ENCODE results near the gene CTAG1B. TPM values are rescaled to one million over a fixed set of nuclear protein-coding genes. Genes with fewer than 3 reads are reported as not detected.

The CTAG1B gene
- total and polyA plus RNA-seq, 2 experiments from 2014 or later: not detected

- TF ChIP-seq ZNF114 (CRISPR knock-in tag; IDR thresholded peaks at IDR 0.05): no peak
- no peak for TF ChIP-seq EZH2 (IDR thresholded peaks at IDR 0.05; ENCODE audit: low read depth, unreplicated experiment)
Observed at GRCh38 chrX:154661170-154661569, 42.1 kb upstream of the CTAG1B start (continued).

GRCh38 chrX:154660541-154660940, 41.5 kb upstream of the CTAG1B start:
- Histone ChIP-seq H2AFZ (no peak overlapping the region), H3F3A (replicated peaks; ENCODE audit: low read depth) (no peaks in the 10 kb centered on the region), H3K4me3 (no peak overlapping the region), H3K27me3 (ENCODE audit: insufficient read depth) (no peaks in the 10 kb centered on the region), H3K4me1 (ENCODE audit: insufficient read depth) (no peaks in the 10 kb centered on the region), H3K36me3 (ENCODE audit: insufficient read depth) (no peaks in the 10 kb centered on the region), H3K9me2 (ENCODE audit: insufficient read depth) (no peaks in the 10 kb centered on the region), H3K4me2 (no peak overlapping the region), H3K79me2 (replicated peaks; ENCODE audit: insufficient read depth) (no peaks in the 10 kb centered on the region), H4K20me1 (replicated peaks; ENCODE audit: insufficient read depth) (no peaks in the 10 kb centered on the region), H3K27ac (ENCODE audit: low read depth) (no peak overlapping the region)
- no peak overlapping the region for H3K4me3 Mint-ChIP-seq
- no peaks in the 10 kb centered on the region for H3K4me1 Mint-ChIP-seq
- H3K27me3 Mint-ChIP-seq (ENCODE audit: insufficient read depth, low read depth, poor library complexity): peaks cover 1% of the 10 kb centered on the region
- peaks cover 13% of the 10 kb centered on the region; the same call in 2 of the 3 replicates for H3K9me3 Mint-ChIP-seq
- TF ChIP-seq ZNF114 (CRISPR knock-in tag; IDR thresholded peaks at IDR 0.05) (no peak), ETS1 (IDR thresholded peaks at IDR 0.05) (no peak), EZH2phosphoT487 (IDR thresholded peaks at IDR 0.05; ENCODE audit: unreplicated experiment) (no peak), NANOG (IDR thresholded peaks at IDR 0.05; ENCODE audit: borderline replicate concordance) (no peak), ZNF462 (CRISPR knock-in tag; IDR thresholded peaks at IDR 0.05) (no peak), JUNB (IDR thresholded peaks at IDR 0.05; ENCODE audit: unreplicated experiment) (no peak), CTCF (conservative IDR thresholded peaks at IDR 0.05; ENCODE audit: low read depth in 2 of 2) (no peak), EZH2 (IDR thresholded peaks at IDR 0.05; ENCODE audit: low read depth, unreplicated experiment) (no peak), CREB1 (CRISPR knock-in tag; IDR thresholded peaks at IDR 0.05; ENCODE audit: low read depth) (no peak), ZNF331 (CRISPR knock-in tag; IDR thresholded peaks at IDR 0.05; ENCODE audit: low read depth) (no peak), STAT1 (IDR thresholded peaks at IDR 0.05; ENCODE audit: unreplicated experiment) (no peak), POLR2AphosphoS5 (IDR thresholded peaks at IDR 0.05; ENCODE audit: low read depth) (no peak), REST (IDR thresholded peaks at IDR 0.05; ENCODE audit: unreplicated experiment) (no peak)
- H3K27ac Mint-ChIP-seq: no peak overlapping the region
- DNase-seq (ENCODE audit: low spot score): no peak
- peaks cover 3% of the 10 kb centered on the region; the same call in 1 of the 3 replicates for H3K36me3 Mint-ChIP-seq (ENCODE audit: low read depth)
- no peak for ATAC-seq

All from GM23338 (cell line).